ENCODE data around the gene SHMT2.

DNA sequence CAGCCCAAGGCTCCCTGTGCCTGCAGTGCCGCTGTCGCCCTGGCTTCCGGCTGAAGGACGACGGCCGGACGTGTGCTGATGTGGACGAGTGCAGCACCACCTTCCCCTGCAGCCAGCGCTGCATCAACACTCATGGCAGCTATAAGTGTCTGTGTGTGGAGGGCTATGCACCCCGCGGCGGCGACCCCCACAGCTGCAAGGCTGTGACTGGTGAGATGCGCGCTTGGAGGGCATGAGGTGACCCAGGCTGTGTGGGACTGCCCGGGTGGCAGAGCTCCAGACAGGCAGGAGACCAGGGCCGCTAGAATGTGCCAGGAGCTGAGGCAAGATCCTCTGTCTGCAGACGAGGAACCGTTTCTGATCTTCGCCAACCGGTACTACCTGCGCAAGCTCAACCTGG, 32.6 kb upstream of the SHMT2 start:
- TF ChIP-seq, protein P1, sequence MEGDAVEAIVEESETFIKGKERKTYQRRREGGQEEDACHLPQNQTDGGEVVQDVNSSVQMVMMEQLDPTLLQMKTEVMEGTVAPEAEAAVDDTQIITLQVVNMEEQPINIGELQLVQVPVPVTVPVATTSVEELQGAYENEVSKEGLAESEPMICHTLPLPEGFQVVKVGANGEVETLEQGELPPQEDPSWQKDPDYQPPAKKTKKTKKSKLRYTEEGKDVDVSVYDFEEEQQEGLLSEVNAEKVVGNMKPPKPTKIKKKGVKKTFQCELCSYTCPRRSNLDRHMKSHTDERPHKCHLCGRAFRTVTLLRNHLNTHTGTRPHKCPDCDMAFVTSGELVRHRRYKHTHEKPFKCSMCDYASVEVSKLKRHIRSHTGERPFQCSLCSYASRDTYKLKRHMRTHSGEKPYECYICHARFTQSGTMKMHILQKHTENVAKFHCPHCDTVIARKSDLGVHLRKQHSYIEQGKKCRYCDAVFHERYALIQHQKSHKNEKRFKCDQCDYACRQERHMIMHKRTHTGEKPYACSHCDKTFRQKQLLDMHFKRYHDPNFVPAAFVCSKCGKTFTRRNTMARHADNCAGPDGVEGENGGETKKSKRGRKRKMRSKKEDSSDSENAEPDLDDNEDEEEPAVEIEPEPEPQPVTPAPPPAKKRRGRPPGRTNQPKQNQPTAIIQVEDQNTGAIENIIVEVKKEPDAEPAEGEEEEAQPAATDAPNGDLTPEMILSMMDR (conservative IDR thresholded peaks at IDR 0.05; ENCODE audit: low read depth in 2 of 2), result no peak
- no peak for TF ChIP-seq POLR2AphosphoS5 (IDR thresholded peaks at IDR 0.05; ENCODE audit: low read depth)
- TF ChIP-seq EZH2 (IDR thresholded peaks at IDR 0.05; ENCODE audit: low read depth, unreplicated experiment), result no peak
- TF ChIP-seq, protein P2, sequence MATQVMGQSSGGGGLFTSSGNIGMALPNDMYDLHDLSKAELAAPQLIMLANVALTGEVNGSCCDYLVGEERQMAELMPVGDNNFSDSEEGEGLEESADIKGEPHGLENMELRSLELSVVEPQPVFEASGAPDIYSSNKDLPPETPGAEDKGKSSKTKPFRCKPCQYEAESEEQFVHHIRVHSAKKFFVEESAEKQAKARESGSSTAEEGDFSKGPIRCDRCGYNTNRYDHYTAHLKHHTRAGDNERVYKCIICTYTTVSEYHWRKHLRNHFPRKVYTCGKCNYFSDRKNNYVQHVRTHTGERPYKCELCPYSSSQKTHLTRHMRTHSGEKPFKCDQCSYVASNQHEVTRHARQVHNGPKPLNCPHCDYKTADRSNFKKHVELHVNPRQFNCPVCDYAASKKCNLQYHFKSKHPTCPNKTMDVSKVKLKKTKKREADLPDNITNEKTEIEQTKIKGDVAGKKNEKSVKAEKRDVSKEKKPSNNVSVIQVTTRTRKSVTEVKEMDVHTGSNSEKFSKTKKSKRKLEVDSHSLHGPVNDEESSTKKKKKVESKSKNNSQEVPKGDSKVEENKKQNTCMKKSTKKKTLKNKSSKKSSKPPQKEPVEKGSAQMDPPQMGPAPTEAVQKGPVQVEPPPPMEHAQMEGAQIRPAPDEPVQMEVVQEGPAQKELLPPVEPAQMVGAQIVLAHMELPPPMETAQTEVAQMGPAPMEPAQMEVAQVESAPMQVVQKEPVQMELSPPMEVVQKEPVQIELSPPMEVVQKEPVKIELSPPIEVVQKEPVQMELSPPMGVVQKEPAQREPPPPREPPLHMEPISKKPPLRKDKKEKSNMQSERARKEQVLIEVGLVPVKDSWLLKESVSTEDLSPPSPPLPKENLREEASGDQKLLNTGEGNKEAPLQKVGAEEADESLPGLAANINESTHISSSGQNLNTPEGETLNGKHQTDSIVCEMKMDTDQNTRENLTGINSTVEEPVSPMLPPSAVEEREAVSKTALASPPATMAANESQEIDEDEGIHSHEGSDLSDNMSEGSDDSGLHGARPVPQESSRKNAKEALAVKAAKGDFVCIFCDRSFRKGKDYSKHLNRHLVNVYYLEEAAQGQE (IDR thresholded peaks at IDR 0.05; ENCODE audit: unreplicated experiment), result no peak
